K562 (cell line): ENCODE results near the gene RIT1. TPM values are rescaled to one million over a fixed set of nuclear protein-coding genes. Genes with fewer than 3 reads are reported as not detected.

ENCODE experiments used
- ATF7 ChIP-seq: fragments of 450-650 bp; IDR thresholded peaks from 2 replicates; pipeline ENCODE4 v1.7.1; 2014; ENCODE audit warnings: mild to moderate bottlenecking, moderate library complexity
- CEBPB ChIP-seq: fragments of 450-650 bp; IDR thresholded peaks from 2 replicates; pipeline ENCODE4 v1.6.1; 2016; ENCODE audit warnings: missing genetic modification characterization, missing compliant biosample characterization
- CEBPG ChIP-seq, 3 experiments: fragments of 200-800 bp in 1 of 3; sonication (Bioruptor generic) in 1 of 3; sonication (generic) in 1 of 3; formaldehyde crosslinking in 1 of 3; IDR thresholded peaks in 2 of 3; conservative IDR thresholded peaks in 1 of 3; 2 replicates each; pipeline versions ENCODE4 v1.6.1 to v1.8.0; 2016 to 2022; ENCODE audit warnings: missing compliant biosample characterization in 2 of 3, missing genetic modification characterization in 2 of 3, mild to moderate bottlenecking in 1 of 3, missing genetic modification reagents in 1 of 3
- CSDE1 ChIP-seq, 2 experiments: fragments of 450-650 bp; IDR thresholded peaks; 2 replicates each; pipeline ENCODE4 v1.6.1; 2016; ENCODE audit warnings: mild to moderate bottlenecking in 1 of 2
- HMG20A ChIP-seq: fragments of 450-650 bp; formaldehyde crosslinking; conservative IDR thresholded peaks from 2 replicates; pipeline ENCODE4 v1.4.0; 2020; ENCODE audit warnings: mild to moderate bottlenecking, mixed read lengths
- HMGN3 ChIP-seq: IDR thresholded peaks from 2 replicates; pipeline ENCODE4 v1.6.1; 2011; ENCODE audit warnings: borderline replicate concordance, low read depth, mild to moderate bottlenecking, mixed read lengths, low read length; ENCODE audit not compliant: insufficient read length; ENCODE audit errors: extremely low read depth
- KAT2B ChIP-seq: IDR thresholded peaks from one replicate; pipeline ENCODE4 v1.6.1; 2012; ENCODE audit warnings: low read depth, mild to moderate bottlenecking, control low read depth, inconsistent platforms, low read length, moderate library complexity
- KDM1A ChIP-seq, 2 experiments: fragments of 450-650 bp; IDR thresholded peaks; 2 replicates each; pipeline ENCODE4 v1.6.1; 2016; ENCODE audit warnings: mild to moderate bottlenecking in 2 of 2
- MAX ChIP-seq: sonication (generic); formaldehyde crosslinking; IDR thresholded peaks from 2 replicates; pipeline ENCODE4 v1.9.0; 2022; ENCODE audit warnings: mild to moderate bottlenecking, missing genetic modification reagents
- MAZ ChIP-seq, 2 experiments: fragments of 450-650 bp in 1 of 2; sonication (generic) in 1 of 2; formaldehyde crosslinking; IDR thresholded peaks in 1 of 2; conservative IDR thresholded peaks in 1 of 2; 2 replicates each; pipeline versions ENCODE4 v1.4.0 to v1.5.0; 2020; ENCODE audit warnings: mild to moderate bottlenecking in 1 of 2, missing genetic modification reagents in 1 of 2
- MTA1 ChIP-seq: fragments of 450-650 bp; IDR thresholded peaks from 2 replicates; pipeline ENCODE4 v1.6.1; 2017; ENCODE audit warnings: borderline replicate concordance
- NFIX ChIP-seq: fragments of 250-450 bp; sonication (Bioruptor Pico); IDR thresholded peaks from 2 replicates; pipeline ENCODE4 v1.4.0; 2020; ENCODE audit warnings: low read depth, mild to moderate bottlenecking, moderate library complexity
- NFRKB ChIP-seq: fragments of 450-650 bp; IDR thresholded peaks from 2 replicates; pipeline ENCODE4 v1.6.1; 2016; ENCODE audit warnings: low read depth
- POLR2G ChIP-seq: fragments of 200-400 bp; formaldehyde crosslinking; IDR thresholded peaks from 2 replicates; pipeline ENCODE4 v1.6.1; 2017; ENCODE audit warnings: low read depth, mild to moderate bottlenecking, antibody characterized with exemption, low read length, moderate library complexity
- ZBTB7A ChIP-seq: IDR thresholded peaks from 2 replicates; pipeline ENCODE4 v1.6.1; 2011; ENCODE audit warnings: low read depth, mild to moderate bottlenecking, low read length, moderate library complexity, borderline replicate concordance; ENCODE audit not compliant: control insufficient read depth
- ZFX ChIP-seq: sonication (generic); formaldehyde crosslinking; IDR thresholded peaks from 2 replicates; pipeline ENCODE4 v1.8.0; 2022; ENCODE audit warnings: mild to moderate bottlenecking, missing genetic modification reagents, moderate library complexity
- ZNF76 ChIP-seq: fragments of 250-450 bp; sonication (Bioruptor Pico); IDR thresholded peaks from 2 replicates; pipeline ENCODE4 v1.4.0; 2020; ENCODE audit warnings: mild to moderate bottlenecking, moderate library complexity, borderline replicate concordance
- polyA plus RNA-seq, 8 experiments: library from polyadenylated mRNA; depleted of rRNA in 4 of 8; stranded (reverse) in 5 of 8; unstranded in 3 of 8; fragments of >200 nt; fragmentation: Nextera tagmentation in 2 of 8; fragmentation: Illumina TruSeq in 1 of 8; extraction: Ambion mirVana in 2 of 8; extraction: Trizol in 1 of 8; gene quantifications; 2 replicates each; pipeline versions ENCODE4 v1.2.1 to v1.2.3, GENCODE V29; 2011 to 2014; ENCODE audit warnings: inconsistent platforms in 1 of 8, missing spikeins in 1 of 8
- total RNA-seq, 7 experiments: library from RNA; depleted of rRNA in 6 of 7; stranded (reverse); fragments of >200 nt in 6 of 7; fragmentation: Illumina TruSeq in 2 of 7; extraction: Trizol in 2 of 7; gene quantifications; 2 replicates each; pipeline versions ENCODE4 v1.2.1 to v1.2.3, GENCODE V29; 2011 to 2021; ENCODE audit warnings: low replicate concordance in 1 of 7
- TF ChIP-seq, protein P1 (sequence below): fragments of 450-650 bp; IDR thresholded peaks from 2 replicates; pipeline ENCODE4 v1.6.1; 2018; ENCODE audit not compliant: partially characterized antibody
- TF ChIP-seq, protein P2 (sequence below): fragments of 250-450 bp; sonication (Bioruptor Pico); IDR thresholded peaks from 2 replicates; pipeline ENCODE4 v1.4.0; 2020

Gene RIT1
- total and polyA plus RNA-seq, 9 of the 15 experiments (the other 6 are each of a cell fraction or from before 2014, with no cell fraction given): 13.5 to 57.6 (median 22.9) TPM

- no peak for TF ChIP-seq NFRKB
- TF ChIP-seq MAX (CRISPR knock-in tag): 0 out of 2 replicates have a peak, but pooled peaks have one; percentile 25
- no peak for TF ChIP-seq NFIX (CRISPR knock-in tag)
- TF ChIP-seq ATF7: peak; percentile 99
- peak; percentile 66 for TF ChIP-seq HMGN3
- TF ChIP-seq HMG20A (CRISPR knock-in tag): no peak
- TF ChIP-seq, protein P1, sequence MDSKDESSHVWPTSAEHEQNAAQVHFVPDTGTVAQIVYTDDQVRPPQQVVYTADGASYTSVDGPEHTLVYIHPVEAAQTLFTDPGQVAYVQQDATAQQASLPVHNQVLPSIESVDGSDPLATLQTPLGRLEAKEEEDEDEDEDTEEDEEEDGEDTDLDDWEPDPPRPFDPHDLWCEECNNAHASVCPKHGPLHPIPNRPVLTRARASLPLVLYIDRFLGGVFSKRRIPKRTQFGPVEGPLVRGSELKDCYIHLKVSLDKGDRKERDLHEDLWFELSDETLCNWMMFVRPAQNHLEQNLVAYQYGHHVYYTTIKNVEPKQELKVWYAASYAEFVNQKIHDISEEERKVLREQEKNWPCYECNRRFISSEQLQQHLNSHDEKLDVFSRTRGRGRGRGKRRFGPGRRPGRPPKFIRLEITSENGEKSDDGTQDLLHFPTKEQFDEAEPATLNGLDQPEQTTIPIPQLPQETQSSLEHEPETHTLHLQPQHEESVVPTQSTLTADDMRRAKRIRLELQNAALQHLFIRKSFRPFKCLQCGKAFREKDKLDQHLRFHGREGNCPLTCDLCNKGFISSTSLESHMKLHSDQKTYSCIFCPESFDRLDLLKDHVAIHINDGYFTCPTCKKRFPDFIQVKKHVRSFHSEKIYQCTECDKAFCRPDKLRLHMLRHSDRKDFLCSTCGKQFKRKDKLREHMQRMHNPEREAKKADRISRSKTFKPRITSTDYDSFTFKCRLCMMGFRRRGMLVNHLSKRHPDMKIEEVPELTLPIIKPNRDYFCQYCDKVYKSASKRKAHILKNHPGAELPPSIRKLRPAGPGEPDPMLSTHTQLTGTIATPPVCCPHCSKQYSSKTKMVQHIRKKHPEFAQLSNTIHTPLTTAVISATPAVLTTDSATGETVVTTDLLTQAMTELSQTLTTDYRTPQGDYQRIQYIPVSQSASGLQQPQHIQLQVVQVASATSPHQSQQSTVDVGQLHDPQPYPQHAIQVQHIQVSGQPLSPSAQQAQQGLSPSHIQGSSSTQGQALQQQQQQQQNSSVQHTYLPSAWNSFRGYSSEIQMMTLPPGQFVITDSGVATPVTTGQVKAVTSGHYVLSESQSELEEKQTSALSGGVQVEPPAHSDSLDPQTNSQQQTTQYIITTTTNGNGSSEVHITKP: peak; percentile 26
- TF ChIP-seq MAZ (CRISPR knock-in tag; conservative IDR thresholded peaks at IDR 0.05 in 1 of 2, IDR thresholded peaks at IDR 0.05 in 1 of 2): peak in 1 of 2 experiments; percentile 66; a peak in 2 of 4 replicates
- no peak for TF ChIP-seq CSDE1 (IDR thresholded peaks at IDR 0.05)
- TF ChIP-seq ZFX (CRISPR knock-in tag): peak; percentile 72
- TF ChIP-seq, protein P2, sequence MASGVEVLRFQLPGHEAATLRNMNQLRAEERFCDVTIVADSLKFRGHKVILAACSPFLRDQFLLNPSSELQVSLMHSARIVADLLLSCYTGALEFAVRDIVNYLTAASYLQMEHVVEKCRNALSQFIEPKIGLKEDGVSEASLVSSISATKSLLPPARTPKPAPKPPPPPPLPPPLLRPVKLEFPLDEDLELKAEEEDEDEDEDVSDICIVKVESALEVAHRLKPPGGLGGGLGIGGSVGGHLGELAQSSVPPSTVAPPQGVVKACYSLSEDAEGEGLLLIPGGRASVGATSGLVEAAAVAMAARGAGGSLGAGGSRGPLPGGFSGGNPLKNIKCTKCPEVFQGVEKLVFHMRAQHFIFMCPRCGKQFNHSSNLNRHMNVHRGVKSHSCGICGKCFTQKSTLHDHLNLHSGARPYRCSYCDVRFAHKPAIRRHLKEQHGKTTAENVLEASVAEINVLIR (CRISPR knock-in tag): no peak
- TF ChIP-seq POLR2G: peak; percentile 63
- peak; percentile 19; the same call in 1 of the 2 replicates for TF ChIP-seq CEBPB (tag)
- no peak for TF ChIP-seq KAT2B
- peak; percentile 41; the same call in 1 of the 2 replicates for TF ChIP-seq MTA1
- 0 out of 2 replicates have a peak, but pooled peaks have one; percentile 39 for TF ChIP-seq CEBPG (CRISPR knock-in tag; IDR thresholded peaks at IDR 0.05)
- TF ChIP-seq CEBPG (tag; conservative IDR thresholded peaks at IDR 0.05 in 1 of 2, IDR thresholded peaks at IDR 0.05 in 1 of 2): peak; percentile 19 to 77; a peak in 2 of 4 replicates
- peak in 1 of 2 experiments; percentile 57; a peak in 1 of 4 replicates for TF ChIP-seq KDM1A (IDR thresholded peaks at IDR 0.05)
- TF ChIP-seq ZNF76: no peak
- 0 out of 2 replicates have a peak, but pooled peaks have one; percentile 44 for TF ChIP-seq ZBTB7A
These were observed 51.0 kb downstream of the RIT1 start (continued) for GRCh38 chr1:155859881-155860871.
